ENCODE data around the gene MGAT5. TPM values are rescaled to one million over a fixed set of nuclear protein-coding genes. Genes with fewer than 3 reads are reported as not detected.

Gene MGAT5
- total RNA-seq, 1 experiment from 2014 or later = 52.4 TPM

DNA sequence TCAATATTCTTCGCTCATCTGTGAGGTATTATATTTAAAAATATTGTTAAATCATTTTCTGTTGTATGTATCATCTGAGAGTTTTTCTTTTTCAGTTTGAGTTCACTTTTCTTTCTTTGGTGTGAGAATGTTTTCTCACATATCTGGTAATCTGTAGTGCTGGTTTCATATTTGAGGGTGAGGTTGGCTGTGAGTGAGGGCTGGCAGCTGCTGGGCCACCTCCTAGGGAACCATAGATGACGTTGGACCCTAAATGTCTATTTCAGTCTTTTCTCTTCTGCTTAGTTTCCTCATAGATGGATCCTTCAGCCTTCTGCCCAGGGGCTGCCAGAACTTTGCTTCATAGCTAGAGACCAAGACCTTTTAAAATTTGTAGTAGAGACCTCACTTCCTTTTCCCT lies 33.5 kb downstream of the MGAT5 start (continued):
- TF ChIP-seq, protein P1, sequence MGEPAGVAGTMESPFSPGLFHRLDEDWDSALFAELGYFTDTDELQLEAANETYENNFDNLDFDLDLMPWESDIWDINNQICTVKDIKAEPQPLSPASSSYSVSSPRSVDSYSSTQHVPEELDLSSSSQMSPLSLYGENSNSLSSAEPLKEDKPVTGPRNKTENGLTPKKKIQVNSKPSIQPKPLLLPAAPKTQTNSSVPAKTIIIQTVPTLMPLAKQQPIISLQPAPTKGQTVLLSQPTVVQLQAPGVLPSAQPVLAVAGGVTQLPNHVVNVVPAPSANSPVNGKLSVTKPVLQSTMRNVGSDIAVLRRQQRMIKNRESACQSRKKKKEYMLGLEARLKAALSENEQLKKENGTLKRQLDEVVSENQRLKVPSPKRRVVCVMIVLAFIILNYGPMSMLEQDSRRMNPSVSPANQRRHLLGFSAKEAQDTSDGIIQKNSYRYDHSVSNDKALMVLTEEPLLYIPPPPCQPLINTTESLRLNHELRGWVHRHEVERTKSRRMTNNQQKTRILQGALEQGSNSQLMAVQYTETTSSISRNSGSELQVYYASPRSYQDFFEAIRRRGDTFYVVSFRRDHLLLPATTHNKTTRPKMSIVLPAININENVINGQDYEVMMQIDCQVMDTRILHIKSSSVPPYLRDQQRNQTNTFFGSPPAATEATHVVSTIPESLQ (CRISPR knock-in tag; IDR thresholded peaks at IDR 0.05) = no peak
- TF ChIP-seq, protein P2, sequence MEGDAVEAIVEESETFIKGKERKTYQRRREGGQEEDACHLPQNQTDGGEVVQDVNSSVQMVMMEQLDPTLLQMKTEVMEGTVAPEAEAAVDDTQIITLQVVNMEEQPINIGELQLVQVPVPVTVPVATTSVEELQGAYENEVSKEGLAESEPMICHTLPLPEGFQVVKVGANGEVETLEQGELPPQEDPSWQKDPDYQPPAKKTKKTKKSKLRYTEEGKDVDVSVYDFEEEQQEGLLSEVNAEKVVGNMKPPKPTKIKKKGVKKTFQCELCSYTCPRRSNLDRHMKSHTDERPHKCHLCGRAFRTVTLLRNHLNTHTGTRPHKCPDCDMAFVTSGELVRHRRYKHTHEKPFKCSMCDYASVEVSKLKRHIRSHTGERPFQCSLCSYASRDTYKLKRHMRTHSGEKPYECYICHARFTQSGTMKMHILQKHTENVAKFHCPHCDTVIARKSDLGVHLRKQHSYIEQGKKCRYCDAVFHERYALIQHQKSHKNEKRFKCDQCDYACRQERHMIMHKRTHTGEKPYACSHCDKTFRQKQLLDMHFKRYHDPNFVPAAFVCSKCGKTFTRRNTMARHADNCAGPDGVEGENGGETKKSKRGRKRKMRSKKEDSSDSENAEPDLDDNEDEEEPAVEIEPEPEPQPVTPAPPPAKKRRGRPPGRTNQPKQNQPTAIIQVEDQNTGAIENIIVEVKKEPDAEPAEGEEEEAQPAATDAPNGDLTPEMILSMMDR (IDR thresholded peaks at IDR 0.05) = no peak
- no peak for TF ChIP-seq ELF4 (CRISPR knock-in tag; IDR thresholded peaks at IDR 0.05; ENCODE audit: low read depth)
- no peak for TF ChIP-seq FOXJ3 (CRISPR knock-in tag; IDR thresholded peaks at IDR 0.05; ENCODE audit: borderline replicate concordance)
- TF ChIP-seq ZBTB21 (CRISPR knock-in tag; IDR thresholded peaks at IDR 0.05; ENCODE audit: borderline replicate concordance) = no peak
- TF ChIP-seq, protein P3, sequence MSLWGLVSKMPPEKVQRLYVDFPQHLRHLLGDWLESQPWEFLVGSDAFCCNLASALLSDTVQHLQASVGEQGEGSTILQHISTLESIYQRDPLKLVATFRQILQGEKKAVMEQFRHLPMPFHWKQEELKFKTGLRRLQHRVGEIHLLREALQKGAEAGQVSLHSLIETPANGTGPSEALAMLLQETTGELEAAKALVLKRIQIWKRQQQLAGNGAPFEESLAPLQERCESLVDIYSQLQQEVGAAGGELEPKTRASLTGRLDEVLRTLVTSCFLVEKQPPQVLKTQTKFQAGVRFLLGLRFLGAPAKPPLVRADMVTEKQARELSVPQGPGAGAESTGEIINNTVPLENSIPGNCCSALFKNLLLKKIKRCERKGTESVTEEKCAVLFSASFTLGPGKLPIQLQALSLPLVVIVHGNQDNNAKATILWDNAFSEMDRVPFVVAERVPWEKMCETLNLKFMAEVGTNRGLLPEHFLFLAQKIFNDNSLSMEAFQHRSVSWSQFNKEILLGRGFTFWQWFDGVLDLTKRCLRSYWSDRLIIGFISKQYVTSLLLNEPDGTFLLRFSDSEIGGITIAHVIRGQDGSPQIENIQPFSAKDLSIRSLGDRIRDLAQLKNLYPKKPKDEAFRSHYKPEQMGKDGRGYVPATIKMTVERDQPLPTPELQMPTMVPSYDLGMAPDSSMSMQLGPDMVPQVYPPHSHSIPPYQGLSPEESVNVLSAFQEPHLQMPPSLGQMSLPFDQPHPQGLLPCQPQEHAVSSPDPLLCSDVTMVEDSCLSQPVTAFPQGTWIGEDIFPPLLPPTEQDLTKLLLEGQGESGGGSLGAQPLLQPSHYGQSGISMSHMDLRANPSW (CRISPR knock-in tag; conservative IDR thresholded peaks at IDR 0.05; ENCODE audit: low read depth) = no peak

DNA sequence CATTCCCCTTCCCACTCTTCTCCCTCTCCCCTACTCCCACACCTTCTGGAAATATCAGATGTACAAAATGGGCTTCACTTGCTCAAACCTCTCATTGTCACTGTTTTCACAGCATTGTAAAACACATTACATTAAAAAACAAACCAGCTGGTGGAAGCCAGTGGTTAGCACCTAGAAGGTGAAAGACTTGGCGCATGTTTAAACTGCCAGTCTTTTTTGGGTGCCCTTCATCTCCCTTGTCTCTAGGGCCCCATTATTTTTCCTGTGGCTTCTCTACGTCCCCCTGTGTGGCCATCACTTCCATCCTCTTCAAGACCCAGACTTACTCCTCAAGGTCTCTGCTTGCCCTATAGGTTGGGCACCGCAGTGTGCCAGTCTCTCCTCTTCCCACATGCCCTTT lies 34.9 kb downstream of the MGAT5 start:
- CTCF ChIA-PET = no interaction called here
- no peak overlapping the region for H3K4me3 Mint-ChIP-seq

DNA sequence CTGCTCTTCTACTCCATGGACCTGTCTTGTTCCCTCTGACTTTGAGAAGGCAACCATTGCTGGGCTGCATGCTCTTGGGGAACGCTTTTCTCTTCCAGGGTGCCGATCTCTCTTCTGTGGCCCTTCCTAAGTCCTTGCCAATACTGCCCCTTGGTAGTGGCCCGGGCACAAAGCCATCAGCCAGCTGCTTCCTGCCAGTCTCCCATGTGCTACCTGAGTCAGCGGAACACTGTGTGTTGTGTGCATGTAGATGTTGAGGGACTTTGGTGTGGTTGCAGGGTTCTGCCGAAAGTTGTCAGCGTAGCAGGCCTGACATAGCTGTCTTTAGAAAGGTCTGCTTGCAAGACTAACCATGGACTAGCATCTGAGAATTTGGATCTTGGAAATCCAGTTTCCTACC lies 35.4 kb downstream of the MGAT5 start:
- no peaks in the 10 kb centered on the region for H3K9me3 Mint-ChIP-seq
- DNase-seq (ENCODE audit: low spot score) (no peak), ATAC-seq (no peak)
- peaks cover 7% of the 10 kb centered on the region for H3K4me1 Mint-ChIP-seq
- no peaks in the 10 kb centered on the region for H3K27me3 Mint-ChIP-seq (ENCODE audit: low read depth)
- CTCF ChIA-PET = no interaction called here
- H3K4me3 Mint-ChIP-seq = no peak overlapping the region
- POLR2A ChIA-PET = no interaction called here
- no peaks in the 10 kb centered on the region for H3K36me3 Mint-ChIP-seq
- no peak overlapping the region for H3K27ac Mint-ChIP-seq
- TF ChIP-seq, protein P4, sequence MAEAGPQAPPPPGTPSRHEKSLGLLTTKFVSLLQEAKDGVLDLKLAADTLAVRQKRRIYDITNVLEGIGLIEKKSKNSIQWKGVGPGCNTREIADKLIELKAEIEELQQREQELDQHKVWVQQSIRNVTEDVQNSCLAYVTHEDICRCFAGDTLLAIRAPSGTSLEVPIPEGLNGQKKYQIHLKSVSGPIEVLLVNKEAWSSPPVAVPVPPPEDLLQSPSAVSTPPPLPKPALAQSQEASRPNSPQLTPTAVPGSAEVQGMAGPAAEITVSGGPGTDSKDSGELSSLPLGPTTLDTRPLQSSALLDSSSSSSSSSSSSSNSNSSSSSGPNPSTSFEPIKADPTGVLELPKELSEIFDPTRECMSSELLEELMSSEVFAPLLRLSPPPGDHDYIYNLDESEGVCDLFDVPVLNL (CRISPR knock-in tag; IDR thresholded peaks at IDR 0.05; ENCODE audit: borderline replicate concordance, low read depth) = no peak
- no peak for TF ChIP-seq ZNF423 (CRISPR knock-in tag; IDR thresholded peaks at IDR 0.05)
- TF ChIP-seq OVOL2 (CRISPR knock-in tag; IDR thresholded peaks at IDR 0.05; ENCODE audit: borderline replicate concordance) = no peak
- no peak for TF ChIP-seq RORB (CRISPR knock-in tag; IDR thresholded peaks at IDR 0.05)
- TF ChIP-seq NR1H2 (CRISPR knock-in tag; IDR thresholded peaks at IDR 0.05) = no peak
- TF ChIP-seq ZNF396 (CRISPR knock-in tag; IDR thresholded peaks at IDR 0.05; ENCODE audit: borderline replicate concordance) = no peak
- TF ChIP-seq KAT7 (CRISPR knock-in tag; IDR thresholded peaks at IDR 0.05; ENCODE audit: borderline replicate concordance) = no peak
- TF ChIP-seq FOXJ3 (CRISPR knock-in tag; IDR thresholded peaks at IDR 0.05; ENCODE audit: borderline replicate concordance) = no peak
- no peak for TF ChIP-seq SP1 (CRISPR knock-in tag; conservative IDR thresholded peaks at IDR 0.05)
- TF ChIP-seq, protein P5, sequence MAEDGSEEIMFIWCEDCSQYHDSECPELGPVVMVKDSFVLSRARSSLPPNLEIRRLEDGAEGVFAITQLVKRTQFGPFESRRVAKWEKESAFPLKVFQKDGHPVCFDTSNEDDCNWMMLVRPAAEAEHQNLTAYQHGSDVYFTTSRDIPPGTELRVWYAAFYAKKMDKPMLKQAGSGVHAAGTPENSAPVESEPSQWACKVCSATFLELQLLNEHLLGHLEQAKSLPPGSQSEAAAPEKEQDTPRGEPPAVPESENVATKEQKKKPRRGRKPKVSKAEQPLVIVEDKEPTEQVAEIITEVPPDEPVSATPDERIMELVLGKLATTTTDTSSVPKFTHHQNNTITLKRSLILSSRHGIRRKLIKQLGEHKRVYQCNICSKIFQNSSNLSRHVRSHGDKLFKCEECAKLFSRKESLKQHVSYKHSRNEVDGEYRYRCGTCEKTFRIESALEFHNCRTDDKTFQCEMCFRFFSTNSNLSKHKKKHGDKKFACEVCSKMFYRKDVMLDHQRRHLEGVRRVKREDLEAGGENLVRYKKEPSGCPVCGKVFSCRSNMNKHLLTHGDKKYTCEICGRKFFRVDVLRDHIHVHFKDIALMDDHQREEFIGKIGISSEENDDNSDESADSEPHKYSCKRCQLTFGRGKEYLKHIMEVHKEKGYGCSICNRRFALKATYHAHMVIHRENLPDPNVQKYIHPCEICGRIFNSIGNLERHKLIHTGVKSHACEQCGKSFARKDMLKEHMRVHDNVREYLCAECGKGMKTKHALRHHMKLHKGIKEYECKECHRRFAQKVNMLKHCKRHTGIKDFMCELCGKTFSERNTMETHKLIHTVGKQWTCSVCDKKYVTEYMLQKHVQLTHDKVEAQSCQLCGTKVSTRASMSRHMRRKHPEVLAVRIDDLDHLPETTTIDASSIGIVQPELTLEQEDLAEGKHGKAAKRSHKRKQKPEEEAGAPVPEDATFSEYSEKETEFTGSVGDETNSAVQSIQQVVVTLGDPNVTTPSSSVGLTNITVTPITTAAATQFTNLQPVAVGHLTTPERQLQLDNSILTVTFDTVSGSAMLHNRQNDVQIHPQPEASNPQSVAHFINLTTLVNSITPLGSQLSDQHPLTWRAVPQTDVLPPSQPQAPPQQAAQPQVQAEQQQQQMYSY (CRISPR knock-in tag; IDR thresholded peaks at IDR 0.05) = no peak

More for the DNA sequence above, 34.9 kb downstream of the MGAT5 start:
- Mint-ChIP-seq H3K4me1 (peaks cover 6% of the 10 kb centered on the region), H3K27me3 (ENCODE audit: low read depth) (no peaks in the 10 kb centered on the region), H3K27ac (no peak overlapping the region), H3K9me3 (no peaks in the 10 kb centered on the region), H3K36me3 (no peaks in the 10 kb centered on the region)
- DNase-seq (ENCODE audit: low spot score) = no peak
- no peak for TF ChIP-seq TP53 (CRISPR knock-in tag; IDR thresholded peaks at IDR 0.05)
- TF ChIP-seq, protein P6, sequence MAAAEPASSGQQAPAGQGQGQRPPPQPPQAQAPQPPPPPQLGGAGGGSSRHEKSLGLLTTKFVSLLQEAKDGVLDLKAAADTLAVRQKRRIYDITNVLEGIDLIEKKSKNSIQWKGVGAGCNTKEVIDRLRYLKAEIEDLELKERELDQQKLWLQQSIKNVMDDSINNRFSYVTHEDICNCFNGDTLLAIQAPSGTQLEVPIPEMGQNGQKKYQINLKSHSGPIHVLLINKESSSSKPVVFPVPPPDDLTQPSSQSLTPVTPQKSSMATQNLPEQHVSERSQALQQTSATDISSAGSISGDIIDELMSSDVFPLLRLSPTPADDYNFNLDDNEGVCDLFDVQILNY (CRISPR knock-in tag; IDR thresholded peaks at IDR 0.05) = no peak
- TF ChIP-seq, protein P7, sequence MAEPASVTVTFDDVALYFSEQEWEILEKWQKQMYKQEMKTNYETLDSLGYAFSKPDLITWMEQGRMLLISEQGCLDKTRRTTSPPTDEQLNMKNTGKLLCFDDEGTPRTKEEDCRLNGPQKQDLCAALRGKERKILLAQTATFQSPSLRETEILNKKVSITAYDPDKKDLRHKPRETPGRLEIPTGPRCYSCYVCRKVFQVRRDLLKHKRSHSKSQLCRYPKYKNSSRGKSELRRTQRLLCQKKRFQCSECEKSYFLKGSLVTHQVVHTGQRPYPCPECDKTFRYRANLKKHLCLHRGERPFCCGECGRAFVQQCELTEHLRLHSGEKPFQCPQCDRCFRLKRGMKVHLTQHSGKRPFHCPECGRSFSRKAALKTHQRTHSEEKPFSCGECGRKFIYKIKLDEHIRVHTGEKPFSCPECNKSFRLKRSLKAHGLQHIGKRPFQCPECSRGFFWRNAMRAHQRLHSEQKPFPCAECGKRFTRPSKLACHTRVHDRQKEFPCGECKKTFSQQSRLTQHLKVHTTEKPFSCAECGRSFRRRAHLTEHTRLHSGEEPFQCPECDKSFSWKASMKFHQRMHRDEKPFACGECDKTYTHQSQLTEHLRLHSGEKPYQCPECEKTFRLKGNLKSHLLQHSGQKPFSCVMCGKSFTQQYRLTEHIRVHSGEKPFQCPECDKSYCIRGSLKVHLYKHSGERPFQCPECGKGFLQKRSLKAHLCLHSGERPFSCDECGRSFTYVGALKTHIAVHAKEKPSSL (CRISPR knock-in tag; conservative IDR thresholded peaks at IDR 0.05) = no peak
- no peak for TF ChIP-seq ZNF416 (CRISPR knock-in tag; IDR thresholded peaks at IDR 0.05)
- no peak for ATAC-seq
- POLR2A ChIA-PET = no interaction called here
